Measurements from ENCODE around the gene SESTD1.

DNA sequence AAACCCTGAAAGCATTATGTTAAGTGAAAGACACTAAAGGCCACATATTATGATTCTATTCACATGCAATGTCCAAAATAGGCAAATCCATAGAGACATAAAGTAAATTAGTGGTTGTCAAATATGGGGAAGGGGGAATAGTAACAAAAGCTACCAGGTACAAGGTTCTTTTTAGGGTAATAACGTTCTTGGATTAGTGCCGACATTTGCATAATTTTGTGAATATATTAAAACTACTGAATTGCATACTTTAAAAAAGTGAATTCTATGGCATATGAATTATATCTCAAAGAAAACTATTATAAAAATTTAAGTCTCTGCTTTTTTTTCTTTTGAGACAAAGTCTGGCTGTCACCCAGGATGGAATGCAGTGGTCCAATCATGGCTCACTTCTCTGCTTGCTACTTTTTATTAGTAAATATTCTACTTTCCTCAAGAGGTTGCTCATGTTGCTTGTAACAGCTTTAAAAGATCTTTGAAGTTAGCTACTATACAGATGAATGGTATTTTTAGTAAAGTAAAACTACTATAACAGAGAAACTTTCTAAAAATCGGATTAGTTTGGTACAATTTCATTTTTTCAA is 2.5 kb downstream of the SESTD1 start:
- TF ChIP-seq, protein P1, sequence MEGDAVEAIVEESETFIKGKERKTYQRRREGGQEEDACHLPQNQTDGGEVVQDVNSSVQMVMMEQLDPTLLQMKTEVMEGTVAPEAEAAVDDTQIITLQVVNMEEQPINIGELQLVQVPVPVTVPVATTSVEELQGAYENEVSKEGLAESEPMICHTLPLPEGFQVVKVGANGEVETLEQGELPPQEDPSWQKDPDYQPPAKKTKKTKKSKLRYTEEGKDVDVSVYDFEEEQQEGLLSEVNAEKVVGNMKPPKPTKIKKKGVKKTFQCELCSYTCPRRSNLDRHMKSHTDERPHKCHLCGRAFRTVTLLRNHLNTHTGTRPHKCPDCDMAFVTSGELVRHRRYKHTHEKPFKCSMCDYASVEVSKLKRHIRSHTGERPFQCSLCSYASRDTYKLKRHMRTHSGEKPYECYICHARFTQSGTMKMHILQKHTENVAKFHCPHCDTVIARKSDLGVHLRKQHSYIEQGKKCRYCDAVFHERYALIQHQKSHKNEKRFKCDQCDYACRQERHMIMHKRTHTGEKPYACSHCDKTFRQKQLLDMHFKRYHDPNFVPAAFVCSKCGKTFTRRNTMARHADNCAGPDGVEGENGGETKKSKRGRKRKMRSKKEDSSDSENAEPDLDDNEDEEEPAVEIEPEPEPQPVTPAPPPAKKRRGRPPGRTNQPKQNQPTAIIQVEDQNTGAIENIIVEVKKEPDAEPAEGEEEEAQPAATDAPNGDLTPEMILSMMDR (conservative IDR thresholded peaks at IDR 0.05; ENCODE audit: low read depth, low read length) = no peak
- TF ChIP-seq POLR2A (IDR thresholded peaks at IDR 0.05; ENCODE audit: low read depth, low read length) = no peak
- TF ChIP-seq MAZ (IDR thresholded peaks at IDR 0.05; ENCODE audit: borderline replicate concordance, low read depth, low read length) = no peak
- no peak for TF ChIP-seq NFE2L2 (IDR thresholded peaks at IDR 0.05; ENCODE audit: low read depth, low read length)
- peak; percentile 79 for TF ChIP-seq MAFK (IDR thresholded peaks at IDR 0.05; ENCODE audit: low read depth, low read length)
- TF ChIP-seq, protein P2, sequence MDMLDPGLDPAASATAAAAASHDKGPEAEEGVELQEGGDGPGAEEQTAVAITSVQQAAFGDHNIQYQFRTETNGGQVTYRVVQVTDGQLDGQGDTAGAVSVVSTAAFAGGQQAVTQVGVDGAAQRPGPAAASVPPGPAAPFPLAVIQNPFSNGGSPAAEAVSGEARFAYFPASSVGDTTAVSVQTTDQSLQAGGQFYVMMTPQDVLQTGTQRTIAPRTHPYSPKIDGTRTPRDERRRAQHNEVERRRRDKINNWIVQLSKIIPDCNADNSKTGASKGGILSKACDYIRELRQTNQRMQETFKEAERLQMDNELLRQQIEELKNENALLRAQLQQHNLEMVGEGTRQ (IDR thresholded peaks at IDR 0.05; ENCODE audit: low read depth, low read length) = no peak
- TF ChIP-seq RFX5 (IDR thresholded peaks at IDR 0.05; ENCODE audit: low read depth, low read length) = no peak
- no peak for TF ChIP-seq MXI1 (IDR thresholded peaks at IDR 0.05; ENCODE audit: borderline replicate concordance, low read depth, low read length)
- TF ChIP-seq, protein P3, sequence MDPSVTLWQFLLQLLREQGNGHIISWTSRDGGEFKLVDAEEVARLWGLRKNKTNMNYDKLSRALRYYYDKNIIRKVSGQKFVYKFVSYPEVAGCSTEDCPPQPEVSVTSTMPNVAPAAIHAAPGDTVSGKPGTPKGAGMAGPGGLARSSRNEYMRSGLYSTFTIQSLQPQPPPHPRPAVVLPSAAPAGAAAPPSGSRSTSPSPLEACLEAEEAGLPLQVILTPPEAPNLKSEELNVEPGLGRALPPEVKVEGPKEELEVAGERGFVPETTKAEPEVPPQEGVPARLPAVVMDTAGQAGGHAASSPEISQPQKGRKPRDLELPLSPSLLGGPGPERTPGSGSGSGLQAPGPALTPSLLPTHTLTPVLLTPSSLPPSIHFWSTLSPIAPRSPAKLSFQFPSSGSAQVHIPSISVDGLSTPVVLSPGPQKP (IDR thresholded peaks at IDR 0.05; ENCODE audit: borderline replicate concordance, low read depth, low read length) = no peak
- TF ChIP-seq FOS (IDR thresholded peaks at IDR 0.05; ENCODE audit: low read depth, low read length) = no peak
- TF ChIP-seq SMC3 (IDR thresholded peaks at IDR 0.05; ENCODE audit: low read depth, low read length) = no peak
- no peak for TF ChIP-seq CHD1 (IDR thresholded peaks at IDR 0.05; ENCODE audit: low read depth, low read length)
- TF ChIP-seq CEBPB (IDR thresholded peaks at IDR 0.05; ENCODE audit: low read depth, low read length) = no peak
